Right lobe of liver (tissue), 4 donors: Measurements from ENCODE around the gene CHIT1.

Source experiments
- CTCF ChIP-seq, 4 donors: fragments of 200-600 bp in 3 of 4; fragments of 450-650 bp in 1 of 4; IDR thresholded peaks; one replicate each; pipeline versions ENCODE4 v1.5.1 to v1.8.0; 2016 to 2022; ENCODE audit warnings: antibody characterized with exemption in 4 of 4, mild to moderate bottlenecking in 2 of 4
- POLR2A ChIP-seq: fragments of 450-650 bp; IDR thresholded peaks from one replicate; pipeline ENCODE4 v1.6.1; 2017; ENCODE audit warnings: antibody characterized with exemption, mild to moderate bottlenecking
- donor health status: DM: no; HTN: no; CAD: no.
- donor health status: DM: no; HTN: no; CAD: no.
- donor health status: DM: no; HTN: yes; CAD: no.

- no peak for TF ChIP-seq POLR2A
- TF ChIP-seq CTCF (IDR thresholded peaks at IDR 0.05) = no peak
Observed at GRCh38 chr1:203271018-203271743, 41.7 kb upstream of the CHIT1 start.
